ENCODE measurements around the gene RASGRF2. TPM values are rescaled to one million over a fixed set of nuclear protein-coding genes. Genes with fewer than 3 reads are reported as not detected.

Gene RASGRF2
- total and polyA plus RNA-seq, 2 donors: 0.76 to 1.8 TPM

DNA sequence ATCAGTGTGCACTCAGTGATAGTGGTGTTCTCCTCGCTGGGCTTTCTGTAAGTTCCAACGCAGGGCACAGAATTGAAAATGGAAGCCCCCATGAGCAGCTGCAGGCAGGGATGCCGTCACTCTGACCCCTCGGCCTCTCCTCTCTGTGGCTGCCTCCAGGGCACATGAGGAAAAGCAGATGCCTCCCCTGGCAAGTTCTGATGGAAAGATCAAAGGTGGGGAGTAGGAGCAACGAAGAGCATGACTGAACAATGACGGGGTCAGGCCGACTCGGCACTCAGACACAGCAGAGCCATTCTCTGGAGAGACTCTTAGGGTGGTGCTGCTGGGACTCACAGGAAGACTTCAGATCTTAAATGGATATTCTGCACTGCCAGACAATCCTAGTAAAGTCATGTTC, 207.4 kb downstream of the RASGRF2 start:
- Histone ChIP-seq H3K36me3 (ENCODE audit: control insufficient read depth in 2 of 2, insufficient read depth in 2 of 2, low read length in 1 of 2) (no peaks in the 10 kb centered on the region), H3K27ac (ENCODE audit: low read depth in 1 of 2, low read length in 1 of 2) (no peak overlapping the region), H3K9me3 (ENCODE audit: control insufficient read depth in 2 of 2, insufficient read depth in 1 of 2, low read length in 1 of 2) (peaks cover 0 to 4% of the 10 kb centered on the region in 2 donors), H3K27me3 (ENCODE audit: control insufficient read depth in 2 of 2, insufficient read depth in 1 of 2, low read length in 1 of 2) (no peaks in the 10 kb centered on the region), H3K4me1 (ENCODE audit: control insufficient read depth in 2 of 2, insufficient read depth in 2 of 2, low read length in 2 of 2) (no peaks in the 10 kb centered on the region), H3K4me3 (ENCODE audit: low read length in 2 of 2) (no peak overlapping the region)
- 74% methylated on average over 8 of the region's 8 CpGs for WGBS
- DNase-seq (ENCODE audit: low read depth in 6 of 9, low spot score in 9 of 9): no peak

- WGBS: 95% methylated on average over 2 of the region's 2 CpGs
These were observed 209.8 kb downstream of the RASGRF2 start for GRCh38 chr5:81169924-81170323.

GRCh38 chr5:81171769-81172168, 211.6 kb downstream of the RASGRF2 start:
- H3K27me3 ChIP-seq (ENCODE audit: control insufficient read depth in 2 of 2, insufficient read depth in 1 of 2, low read length in 1 of 2): no peaks in the 10 kb centered on the region
- H3K4me1 ChIP-seq (ENCODE audit: control insufficient read depth in 2 of 2, insufficient read depth in 2 of 2, low read length in 2 of 2): no peaks in the 10 kb centered on the region
- DNase-seq (ENCODE audit: low read depth in 6 of 9, low spot score in 9 of 9): no peak
- H3K27ac ChIP-seq (ENCODE audit: low read depth in 1 of 2, low read length in 1 of 2): no peak overlapping the region
- H3K4me3 ChIP-seq (ENCODE audit: low read length in 2 of 2): no peak overlapping the region
- no peaks in the 10 kb centered on the region for H3K36me3 ChIP-seq (ENCODE audit: control insufficient read depth in 2 of 2, insufficient read depth in 2 of 2, low read length in 1 of 2)
- H3K9me3 ChIP-seq (ENCODE audit: control insufficient read depth in 2 of 2, insufficient read depth in 1 of 2, low read length in 1 of 2): peaks cover 0 to 4% of the 10 kb centered on the region in 2 donors
- WGBS: 90% methylated on average over 4 of the region's 4 CpGs

More at GRCh38 chr5:81169924-81170323, 209.8 kb downstream of the RASGRF2 start:
- no peaks in the 10 kb centered on the region for H3K36me3 ChIP-seq (ENCODE audit: control insufficient read depth in 2 of 2, insufficient read depth in 2 of 2, low read length in 1 of 2)
- H3K9me3 ChIP-seq (ENCODE audit: control insufficient read depth in 2 of 2, insufficient read depth in 1 of 2, low read length in 1 of 2): peaks cover 0 to 4% of the 10 kb centered on the region in 2 donors
- no peak overlapping the region for H3K4me3 ChIP-seq (ENCODE audit: low read length in 2 of 2)
- no peaks in the 10 kb centered on the region for H3K4me1 ChIP-seq (ENCODE audit: control insufficient read depth in 2 of 2, insufficient read depth in 2 of 2, low read length in 2 of 2)
- H3K27ac ChIP-seq (ENCODE audit: low read depth in 1 of 2, low read length in 1 of 2): no peak overlapping the region
- no peaks in the 10 kb centered on the region for H3K27me3 ChIP-seq (ENCODE audit: control insufficient read depth in 2 of 2, insufficient read depth in 1 of 2, low read length in 1 of 2)
- DNase-seq (ENCODE audit: low read depth in 6 of 9, low spot score in 9 of 9): no peak

DNA sequence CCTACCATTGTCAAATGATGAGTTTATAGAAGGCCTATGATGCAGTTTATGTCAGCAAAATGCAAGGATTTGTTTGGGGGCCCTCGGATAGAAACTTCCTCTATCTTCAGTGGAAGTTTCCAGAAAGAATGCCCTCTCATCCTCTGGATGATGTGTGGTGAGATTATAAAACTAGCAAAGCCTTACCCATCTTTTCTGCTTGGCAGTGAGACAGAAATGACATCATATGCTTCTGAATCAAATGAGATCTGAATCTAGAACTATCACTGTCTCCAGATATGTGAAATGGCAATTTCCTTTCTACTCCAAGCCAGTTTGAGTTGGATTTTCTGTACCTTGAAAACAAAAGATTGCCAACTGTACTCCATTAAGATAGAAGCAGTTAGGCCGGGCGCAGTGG, 212.5 kb downstream of the RASGRF2 start:
- 96% methylated on average over 3 of the region's 3 CpGs for WGBS
- Histone ChIP-seq H3K4me3 (ENCODE audit: low read length in 2 of 2) (no peak overlapping the region), H3K9me3 (ENCODE audit: control insufficient read depth in 2 of 2, insufficient read depth in 1 of 2, low read length in 1 of 2) (peaks cover 0 to 4% of the 10 kb centered on the region in 2 donors), H3K4me1 (ENCODE audit: control insufficient read depth in 2 of 2, insufficient read depth in 2 of 2, low read length in 2 of 2) (no peaks in the 10 kb centered on the region), H3K36me3 (ENCODE audit: control insufficient read depth in 2 of 2, insufficient read depth in 2 of 2, low read length in 1 of 2) (no peaks in the 10 kb centered on the region), H3K27me3 (ENCODE audit: control insufficient read depth in 2 of 2, insufficient read depth in 1 of 2, low read length in 1 of 2) (no peaks in the 10 kb centered on the region), H3K27ac (ENCODE audit: low read depth in 1 of 2, low read length in 1 of 2) (no peak overlapping the region)
- DNase-seq (ENCODE audit: low read depth in 6 of 9, low spot score in 9 of 9): no peak

DNA sequence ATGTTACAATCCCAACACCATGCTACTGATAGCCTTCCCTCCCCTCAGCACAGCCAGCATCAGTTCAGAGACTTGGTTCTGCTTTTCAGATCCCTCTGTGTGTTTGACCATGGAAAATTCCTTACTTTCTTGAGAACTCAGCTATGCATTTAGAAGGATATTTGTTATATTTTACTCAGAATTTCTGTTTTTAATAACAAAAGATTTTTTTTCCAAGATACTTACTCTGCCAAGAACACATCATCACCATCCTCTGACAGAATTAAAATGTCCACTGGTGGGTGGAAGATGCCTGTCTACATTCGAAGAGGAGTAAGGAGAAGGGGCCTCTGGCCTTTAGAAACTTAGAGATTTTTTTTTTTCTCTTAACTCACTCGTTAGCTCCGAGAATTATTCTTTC, 216.9 kb downstream of the RASGRF2 start:
- H3K4me3 ChIP-seq (ENCODE audit: low read length in 2 of 2): no peak overlapping the region
- no peaks in the 10 kb centered on the region for H3K4me1 ChIP-seq (ENCODE audit: control insufficient read depth in 2 of 2, insufficient read depth in 2 of 2, low read length in 2 of 2)
- DNase-seq (ENCODE audit: low read depth in 6 of 9, low spot score in 9 of 9): no peak
- no peaks in the 10 kb centered on the region for H3K27me3 ChIP-seq (ENCODE audit: control insufficient read depth in 2 of 2, insufficient read depth in 1 of 2, low read length in 1 of 2)
- H3K27ac ChIP-seq (ENCODE audit: low read depth in 1 of 2, low read length in 1 of 2): no peak overlapping the region
- H3K36me3 ChIP-seq (ENCODE audit: control insufficient read depth in 2 of 2, insufficient read depth in 2 of 2, low read length in 1 of 2): no peaks in the 10 kb centered on the region
- WGBS: 93% methylated on average over 3 of the region's 3 CpGs
- no peaks in the 10 kb centered on the region for H3K9me3 ChIP-seq (ENCODE audit: control insufficient read depth in 2 of 2, insufficient read depth in 1 of 2, low read length in 1 of 2)

GRCh38 chr5:81179959-81180358, 219.8 kb downstream of the RASGRF2 start:
- no peaks in the 10 kb centered on the region for H3K4me1 ChIP-seq (ENCODE audit: control insufficient read depth in 2 of 2, insufficient read depth in 2 of 2, low read length in 2 of 2)

GRCh38 chr5:81180780-81181460, 220.8 kb downstream of the RASGRF2 start:
- no peaks in the 10 kb centered on the region for H3K27me3 ChIP-seq (ENCODE audit: control insufficient read depth in 2 of 2, insufficient read depth in 1 of 2, low read length in 1 of 2)
- no peak overlapping the region for H3K27ac ChIP-seq (ENCODE audit: low read depth in 1 of 2, low read length in 1 of 2)
- H3K36me3 ChIP-seq (ENCODE audit: control insufficient read depth in 2 of 2, insufficient read depth in 2 of 2, low read length in 1 of 2): no peaks in the 10 kb centered on the region
- H3K9me3 ChIP-seq (ENCODE audit: control insufficient read depth in 2 of 2, insufficient read depth in 1 of 2, low read length in 1 of 2): no peaks in the 10 kb centered on the region
- H3K4me3 ChIP-seq (ENCODE audit: low read length in 2 of 2): no peak overlapping the region
- H3K4me1 ChIP-seq (ENCODE audit: control insufficient read depth in 2 of 2, insufficient read depth in 2 of 2, low read length in 2 of 2): no peaks in the 10 kb centered on the region
- WGBS: 95% methylated on average over 5 of the region's 5 CpGs
- DNase-seq (ENCODE audit: low read depth in 6 of 9, low spot score in 9 of 9): no peak

More at GRCh38 chr5:81179959-81180358, 219.8 kb downstream of the RASGRF2 start:
- DNase-seq (ENCODE audit: low read depth in 6 of 9, low spot score in 9 of 9): no peak
- Histone ChIP-seq H3K27me3 (ENCODE audit: control insufficient read depth in 2 of 2, insufficient read depth in 1 of 2, low read length in 1 of 2) (no peaks in the 10 kb centered on the region), H3K36me3 (ENCODE audit: control insufficient read depth in 2 of 2, insufficient read depth in 2 of 2, low read length in 1 of 2) (no peaks in the 10 kb centered on the region), H3K27ac (ENCODE audit: low read depth in 1 of 2, low read length in 1 of 2) (no peak overlapping the region), H3K9me3 (ENCODE audit: control insufficient read depth in 2 of 2, insufficient read depth in 1 of 2, low read length in 1 of 2) (no peaks in the 10 kb centered on the region), H3K4me3 (ENCODE audit: low read length in 2 of 2) (no peak overlapping the region)
- WGBS: 97% methylated on average over 14 of the region's 14 CpGs

GRCh38 chr5:81181576-81182316, 221.6 kb downstream of the RASGRF2 start:
- H3K4me1 ChIP-seq (ENCODE audit: control insufficient read depth in 2 of 2, insufficient read depth in 2 of 2, low read length in 2 of 2): no peaks in the 10 kb centered on the region
- 81% methylated on average over 4 of the region's 4 CpGs for WGBS

More at GRCh38 chr5:81181576-81182316, 221.6 kb downstream of the RASGRF2 start:
- H3K27ac ChIP-seq (ENCODE audit: low read depth in 1 of 2, low read length in 1 of 2): no peak overlapping the region
- H3K27me3 ChIP-seq (ENCODE audit: control insufficient read depth in 2 of 2, insufficient read depth in 1 of 2, low read length in 1 of 2): no peaks in the 10 kb centered on the region
- H3K9me3 ChIP-seq (ENCODE audit: control insufficient read depth in 2 of 2, insufficient read depth in 1 of 2, low read length in 1 of 2): no peaks in the 10 kb centered on the region
- no peaks in the 10 kb centered on the region for H3K36me3 ChIP-seq (ENCODE audit: control insufficient read depth in 2 of 2, insufficient read depth in 2 of 2, low read length in 1 of 2)
- H3K4me3 ChIP-seq (ENCODE audit: low read length in 2 of 2): no peak overlapping the region
- no peak for DNase-seq (ENCODE audit: low read depth in 6 of 9, low spot score in 9 of 9)
